ENCODE data around the gene AOPEP.
"Not testable (repeated sequence)": the region's sequence is repeated elsewhere in the genome, so short reads cannot be mapped to it uniquely, and the experiment has no call there.

Gene AOPEP

GRCh38 chr9:94847486-94847885 is 121.0 kb downstream of the AOPEP start:
- H3K4me3 Mint-ChIP-seq, result no peak overlapping the region
- no peak for ATAC-seq (replicated peaks)
- no peak for DNase-seq
- H3K27me3 Mint-ChIP-seq, result no peaks in the 10 kb centered on the region
- H3K27ac Mint-ChIP-seq, result peak overlapping the region in 1 of 2 donors; percentile 41
- H3K36me3 Mint-ChIP-seq (ENCODE audit: insufficient read depth), result peaks cover 2% of the 10 kb centered on the region
- H3K9me3 Mint-ChIP-seq, result no peaks in the 10 kb centered on the region
- H3K4me1 Mint-ChIP-seq (ENCODE audit: low read depth in 2 of 2), result peaks cover 13 to 18% of the 10 kb centered on the region in 2 donors

GRCh38 chr9:94848791-94849190 is 122.3 kb downstream of the AOPEP start:
- H3K4me3 Mint-ChIP-seq; DNase-seq; H3K27me3 Mint-ChIP-seq; H3K27ac Mint-ChIP-seq; H3K36me3 Mint-ChIP-seq (ENCODE audit: insufficient read depth); ATAC-seq (replicated peaks); H3K9me3 Mint-ChIP-seq: not testable (repeated sequence)
- peaks cover 10 to 13% of the 10 kb centered on the region in 2 donors for H3K4me1 Mint-ChIP-seq (ENCODE audit: low read depth in 2 of 2)

- no peaks in the 10 kb centered on the region for H3K9me3 Mint-ChIP-seq
- DNase-seq, result no peak
- H3K27ac Mint-ChIP-seq, result peak overlapping the region in 1 of 2 donors; percentile 5
- no peaks in the 10 kb centered on the region for H3K36me3 Mint-ChIP-seq (ENCODE audit: insufficient read depth)
- H3K27me3 Mint-ChIP-seq, result no peaks in the 10 kb centered on the region
- no peak overlapping the region for H3K4me3 Mint-ChIP-seq
- peaks cover 9 to 12% of the 10 kb centered on the region in 2 donors for H3K4me1 Mint-ChIP-seq (ENCODE audit: low read depth in 2 of 2)
- ATAC-seq (replicated peaks), result no peak
Measured at GRCh38 chr9:94850540-94851434, 124.3 kb downstream of the AOPEP start.

GRCh38 chr9:94851467-94851866 is 125.0 kb downstream of the AOPEP start:
- H3K27ac Mint-ChIP-seq, result no peak overlapping the region
- ATAC-seq (replicated peaks), result no peak
- DNase-seq, result no peak
- peaks cover 4 to 7% of the 10 kb centered on the region in 2 donors for H3K4me1 Mint-ChIP-seq (ENCODE audit: low read depth in 2 of 2)
- no peaks in the 10 kb centered on the region for H3K27me3 Mint-ChIP-seq
- no peaks in the 10 kb centered on the region for H3K9me3 Mint-ChIP-seq
- no peak overlapping the region for H3K4me3 Mint-ChIP-seq
- H3K36me3 Mint-ChIP-seq (ENCODE audit: insufficient read depth), result no peaks in the 10 kb centered on the region

- H3K9me3 Mint-ChIP-seq, result no peaks in the 10 kb centered on the region
- ATAC-seq (replicated peaks) (no peak), DNase-seq (no peak)
- peaks cover 4 to 5% of the 10 kb centered on the region in 2 donors for H3K4me1 Mint-ChIP-seq (ENCODE audit: low read depth in 2 of 2)
- no peak overlapping the region for H3K4me3 Mint-ChIP-seq
- no peaks in the 10 kb centered on the region for H3K27me3 Mint-ChIP-seq
- H3K27ac Mint-ChIP-seq, result no peak overlapping the region
- no peaks in the 10 kb centered on the region for H3K36me3 Mint-ChIP-seq (ENCODE audit: insufficient read depth)
Measured at GRCh38 chr9:94851892-94852291, 125.4 kb downstream of the AOPEP start.

GRCh38 chr9:94852373-94852772 is 125.9 kb downstream of the AOPEP start:
- ATAC-seq (replicated peaks), result no peak

GRCh38 chr9:94853887-94854286 is 127.4 kb downstream of the AOPEP start:
- DNase-seq (no peak), ATAC-seq (replicated peaks) (no peak)
- H3K4me1 Mint-ChIP-seq (ENCODE audit: low read depth in 2 of 2), result peaks cover 0 to 5% of the 10 kb centered on the region in 2 donors
- peak overlapping the region; percentile 6 to 34 for H3K27ac Mint-ChIP-seq
- peaks cover 1 to 7% of the 10 kb centered on the region in 2 donors for H3K9me3 Mint-ChIP-seq
- H3K4me3 Mint-ChIP-seq, result no peak overlapping the region
- H3K36me3 Mint-ChIP-seq (ENCODE audit: insufficient read depth), result no peaks in the 10 kb centered on the region
- H3K27me3 Mint-ChIP-seq, result no peaks in the 10 kb centered on the region

More at GRCh38 chr9:94852373-94852772, 125.9 kb downstream of the AOPEP start:
- H3K27me3 Mint-ChIP-seq, result no peaks in the 10 kb centered on the region
- peaks cover under 1 to 5% of the 10 kb centered on the region in 2 donors for H3K4me1 Mint-ChIP-seq (ENCODE audit: low read depth in 2 of 2)
- no peak overlapping the region for H3K27ac Mint-ChIP-seq
- no peaks in the 10 kb centered on the region for H3K9me3 Mint-ChIP-seq
- DNase-seq, result no peak
- H3K4me3 Mint-ChIP-seq, result no peak overlapping the region
- no peaks in the 10 kb centered on the region for H3K36me3 Mint-ChIP-seq (ENCODE audit: insufficient read depth)

GRCh38 chr9:94855903-94856302 is 129.4 kb downstream of the AOPEP start:
- no peak overlapping the region for H3K4me3 Mint-ChIP-seq
- no peak overlapping the region for H3K27ac Mint-ChIP-seq
- no peaks in the 10 kb centered on the region for H3K27me3 Mint-ChIP-seq
- peaks cover 1 to 7% of the 10 kb centered on the region in 2 donors for H3K9me3 Mint-ChIP-seq
- H3K36me3 Mint-ChIP-seq (ENCODE audit: insufficient read depth), result peaks cover 4% of the 10 kb centered on the region
- H3K4me1 Mint-ChIP-seq (ENCODE audit: low read depth in 2 of 2), result peaks cover 19% of the 10 kb centered on the region in 2 donors
- DNase-seq (no peak), ATAC-seq (replicated peaks) (no peak)

GRCh38 chr9:94857791-94858190 is 131.3 kb downstream of the AOPEP start:
- Mint-ChIP-seq H3K27ac (peak overlapping the region in 1 of 2 donors; percentile 78), H3K4me3 (no peak overlapping the region), H3K4me1 (ENCODE audit: low read depth in 2 of 2) (peaks cover 35 to 36% of the 10 kb centered on the region in 2 donors), H3K36me3 (ENCODE audit: insufficient read depth) (peaks cover 12% of the 10 kb centered on the region), H3K9me3 (peaks cover 1 to 7% of the 10 kb centered on the region in 2 donors), H3K27me3 (no peaks in the 10 kb centered on the region)
- ATAC-seq (replicated peaks) (no peak), DNase-seq (no peak)

- no peak for ATAC-seq (replicated peaks)
- Mint-ChIP-seq H3K9me3 (peaks cover 1 to 7% of the 10 kb centered on the region in 2 donors), H3K36me3 (ENCODE audit: insufficient read depth) (peaks cover 18% of the 10 kb centered on the region), H3K4me3 (no peak overlapping the region), H3K4me1 (ENCODE audit: low read depth in 2 of 2) (peaks cover 36 to 46% of the 10 kb centered on the region in 2 donors), H3K27ac (peak overlapping the region; percentile 81 to 95), H3K27me3 (no peaks in the 10 kb centered on the region)
- no peak for DNase-seq
Measured at GRCh38 chr9:94859226-94859625, 132.7 kb downstream of the AOPEP start.

- H3K9me3 Mint-ChIP-seq, result peaks cover 1 to 7% of the 10 kb centered on the region in 2 donors
- no peak for ATAC-seq (replicated peaks)
- peak overlapping the region; percentile 64 for H3K4me3 Mint-ChIP-seq
- no peak for DNase-seq
- H3K4me1 Mint-ChIP-seq (ENCODE audit: low read depth in 2 of 2), result peaks cover 36 to 47% of the 10 kb centered on the region in 2 donors
- no peaks in the 10 kb centered on the region for H3K27me3 Mint-ChIP-seq
- peaks cover 18% of the 10 kb centered on the region for H3K36me3 Mint-ChIP-seq (ENCODE audit: insufficient read depth)
- peak overlapping the region; percentile 81 to 95 for H3K27ac Mint-ChIP-seq
Measured at GRCh38 chr9:94859891-94860290, 133.4 kb downstream of the AOPEP start.

GRCh38 chr9:94860678-94861588 is 134.4 kb downstream of the AOPEP start:
- Mint-ChIP-seq H3K4me3 (peak overlapping the region; percentile 64), H3K27ac (peak overlapping the region; percentile 81 to 95), H3K27me3 (no peaks in the 10 kb centered on the region), H3K9me3 (peaks cover 1 to 7% of the 10 kb centered on the region in 2 donors), H3K36me3 (ENCODE audit: insufficient read depth) (peaks cover 18% of the 10 kb centered on the region), H3K4me1 (ENCODE audit: low read depth in 2 of 2) (peaks cover 36 to 47% of the 10 kb centered on the region in 2 donors)
- DNase-seq, result peak; percentile 65 to 70 (median 68)
- ATAC-seq (replicated peaks), result peak; percentile 94

- ATAC-seq (replicated peaks), result no peak
Measured at GRCh38 chr9:94861589-94862272, 135.2 kb downstream of the AOPEP start.

More at GRCh38 chr9:94861589-94862272, 135.2 kb downstream of the AOPEP start:
- Mint-ChIP-seq H3K27me3 (no peaks in the 10 kb centered on the region), H3K27ac (peak overlapping the region; percentile 81 to 95), H3K4me1 (ENCODE audit: low read depth in 2 of 2) (peaks cover 36 to 47% of the 10 kb centered on the region in 2 donors), H3K36me3 (ENCODE audit: insufficient read depth) (peaks cover 18% of the 10 kb centered on the region), H3K4me3 (peak overlapping the region; percentile 64), H3K9me3 (peaks cover 1 to 7% of the 10 kb centered on the region in 2 donors)
- no peak for DNase-seq

Measured in effector memory CD8-positive, alpha-beta T cell (primary cell).